OCI-LY1 (cell line): ENCODE data around the gene RPH3AL.

Experiments used
- H2AFZ ChIP-seq: fragments of 200-600 bp; sonication (generic), shearing (Covaris generic); 2 replicates; pipeline ENCODE4 v1.6.0; 2014; ENCODE audit warnings: antibody characterized with exemption, mild to moderate bottlenecking, low read length
- H3F3A ChIP-seq: fragments of 200-600 bp; sonication (generic), shearing (Covaris generic); 2 replicates; pipeline ENCODE4 v1.6.0; 2014; ENCODE audit warnings: mild to moderate bottlenecking, antibody characterized with exemption, low read length, moderate library complexity; ENCODE audit not compliant: insufficient read depth
- H3K27ac ChIP-seq: fragments of 200-600 bp; sonication (generic); 2 replicates; pipeline ENCODE4 v1.5.1; 2014; ENCODE audit warnings: low read length, mixed run types, mild to moderate bottlenecking, low read depth; ENCODE audit not compliant: poor library complexity, severe bottlenecking
- H3K27me3 ChIP-seq: fragments of 200-600 bp; sonication (generic); 2 replicates; pipeline ENCODE4 v1.6.0; 2014; ENCODE audit warnings: antibody characterized with exemption, mild to moderate bottlenecking, low read length, moderate library complexity; ENCODE audit not compliant: insufficient read depth
- H3K36me3 ChIP-seq: fragments of 200-600 bp; sonication (generic); 2 replicates; pipeline ENCODE4 v1.6.1; 2014; ENCODE audit warnings: mild to moderate bottlenecking, antibody characterized with exemption, low read length, moderate library complexity, mixed read lengths; ENCODE audit not compliant: insufficient read depth
- H3K4me1 ChIP-seq: fragments of 200-600 bp; sonication (generic); 2 replicates; pipeline ENCODE4 v1.5.1; 2014; ENCODE audit warnings: mild to moderate bottlenecking, low read length, moderate library complexity; ENCODE audit not compliant: insufficient read depth, severe bottlenecking
- H3K4me2 ChIP-seq: fragments of 200-600 bp; sonication (generic), shearing (Covaris generic); 2 replicates; pipeline ENCODE4 v1.6.1; 2014; ENCODE audit warnings: low read length
- H3K4me3 ChIP-seq: fragments of 200-600 bp; sonication (generic); 2 replicates; pipeline ENCODE4 v1.5.1; 2014; ENCODE audit warnings: low read length, low read depth, mild to moderate bottlenecking, mixed read lengths; ENCODE audit not compliant: poor library complexity, severe bottlenecking
- H3K79me2 ChIP-seq: fragments of 200-600 bp; shearing (Covaris generic); 2 replicates; pipeline ENCODE4 v1.6.1; 2016; ENCODE audit warnings: mixed run types, low read length, mixed read lengths; ENCODE audit not compliant: insufficient read depth
- H3K9ac ChIP-seq: fragments of 200-600 bp; sonication (generic), shearing (Covaris generic); 2 replicates; pipeline ENCODE4 v1.6.1; 2014; ENCODE audit warnings: mild to moderate bottlenecking, low read length, mixed read lengths
- H3K9me2 ChIP-seq: fragments of 200-600 bp; sonication (generic), shearing (Covaris generic); 2 replicates; pipeline ENCODE4 v1.6.1; 2014; ENCODE audit warnings: low read depth, mild to moderate bottlenecking, low read length, mixed read lengths
- H3K9me3 ChIP-seq: fragments of 200-600 bp; shearing (Covaris generic); 2 replicates; pipeline ENCODE4 v1.6.1; 2014; ENCODE audit warnings: low read length, mixed read lengths
- H4K20me1 ChIP-seq: fragments of 200-600 bp; sonication (generic), shearing (Covaris generic); 2 replicates; pipeline ENCODE4 v1.6.0; 2016; ENCODE audit warnings: mild to moderate bottlenecking, low read length; ENCODE audit not compliant: insufficient read depth
- EZH2 ChIP-seq: fragments of 200-600 bp; sonication (generic), shearing (Covaris generic); IDR thresholded peaks from 2 replicates; pipeline ENCODE4 v1.8.0; 2017; ENCODE audit warnings: borderline replicate concordance, mixed run types, mild to moderate bottlenecking, antibody characterized with exemption, low read length, moderate library complexity, mixed read lengths
- TF ChIP-seq, protein P1 (sequence below): fragments of 200-600 bp; sonication (generic), shearing (Covaris generic); IDR thresholded peaks from 2 replicates; pipeline ENCODE4 v1.5.1; 2017; ENCODE audit warnings: mild to moderate bottlenecking, antibody characterized with exemption, low read length, moderate library complexity, mixed read lengths

The RPH3AL gene

DNA sequence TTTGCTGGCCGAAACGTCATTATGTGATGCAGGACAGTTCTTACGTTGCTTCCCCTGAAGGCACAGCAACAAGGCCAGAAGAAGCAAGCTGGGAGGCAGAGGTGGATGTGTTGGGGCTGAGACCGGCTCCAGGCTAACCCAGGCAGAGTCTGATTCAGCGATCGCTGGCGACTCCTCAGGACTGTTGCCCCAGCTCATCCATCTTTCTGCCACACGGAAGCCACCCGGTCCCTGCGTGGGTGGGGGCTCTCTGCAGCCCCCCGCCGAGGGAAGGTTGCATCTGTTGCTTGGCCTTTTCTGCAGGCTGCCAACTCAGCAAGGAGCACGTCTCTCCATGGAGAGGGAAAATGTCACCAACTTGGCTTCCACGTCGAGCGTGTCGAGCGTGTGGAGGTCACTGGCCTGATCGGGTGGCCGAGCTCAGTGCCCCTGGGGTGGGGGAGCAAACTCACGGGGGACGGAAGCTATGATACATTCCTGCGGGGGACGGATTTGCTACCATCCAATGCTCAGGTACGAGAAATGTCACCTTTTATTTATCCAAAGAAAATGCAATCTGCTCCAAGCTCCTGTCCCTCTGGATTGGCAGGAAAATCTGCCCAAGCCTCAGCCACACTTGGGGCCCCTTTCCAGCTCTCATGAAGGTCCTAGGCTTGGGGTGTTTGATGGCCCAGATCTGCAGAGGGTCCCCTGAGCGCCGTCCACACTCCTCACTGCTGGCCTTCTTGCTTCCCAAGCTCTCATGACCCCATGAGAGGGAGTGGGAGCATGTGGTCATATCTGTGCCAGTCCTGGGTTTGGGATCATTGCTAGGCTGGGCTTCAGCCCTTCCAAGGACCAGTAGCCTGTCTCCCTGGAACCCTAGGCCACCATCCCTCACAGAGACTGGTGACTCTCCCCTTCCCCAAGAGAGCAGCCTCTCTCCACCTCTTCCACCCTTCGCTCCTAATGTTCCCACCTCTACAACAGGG, 69.4 kb downstream of the RPH3AL start:
- H4K20me1 ChIP-seq = no peaks in the 10 kb centered on the region
- H3K36me3 ChIP-seq = no peaks in the 10 kb centered on the region
- H3K27ac ChIP-seq = no peak overlapping the region
- H3K79me2 ChIP-seq = no peaks in the 10 kb centered on the region
- H3K9me3 ChIP-seq = no peaks in the 10 kb centered on the region
- no peaks in the 10 kb centered on the region for H3K9me2 ChIP-seq
- H3K4me1 ChIP-seq = no peaks in the 10 kb centered on the region
- no peaks in the 10 kb centered on the region for H3F3A ChIP-seq
- H2AFZ ChIP-seq = no peak overlapping the region
- H3K9ac ChIP-seq = no peak overlapping the region
- TF ChIP-seq, protein P1, sequence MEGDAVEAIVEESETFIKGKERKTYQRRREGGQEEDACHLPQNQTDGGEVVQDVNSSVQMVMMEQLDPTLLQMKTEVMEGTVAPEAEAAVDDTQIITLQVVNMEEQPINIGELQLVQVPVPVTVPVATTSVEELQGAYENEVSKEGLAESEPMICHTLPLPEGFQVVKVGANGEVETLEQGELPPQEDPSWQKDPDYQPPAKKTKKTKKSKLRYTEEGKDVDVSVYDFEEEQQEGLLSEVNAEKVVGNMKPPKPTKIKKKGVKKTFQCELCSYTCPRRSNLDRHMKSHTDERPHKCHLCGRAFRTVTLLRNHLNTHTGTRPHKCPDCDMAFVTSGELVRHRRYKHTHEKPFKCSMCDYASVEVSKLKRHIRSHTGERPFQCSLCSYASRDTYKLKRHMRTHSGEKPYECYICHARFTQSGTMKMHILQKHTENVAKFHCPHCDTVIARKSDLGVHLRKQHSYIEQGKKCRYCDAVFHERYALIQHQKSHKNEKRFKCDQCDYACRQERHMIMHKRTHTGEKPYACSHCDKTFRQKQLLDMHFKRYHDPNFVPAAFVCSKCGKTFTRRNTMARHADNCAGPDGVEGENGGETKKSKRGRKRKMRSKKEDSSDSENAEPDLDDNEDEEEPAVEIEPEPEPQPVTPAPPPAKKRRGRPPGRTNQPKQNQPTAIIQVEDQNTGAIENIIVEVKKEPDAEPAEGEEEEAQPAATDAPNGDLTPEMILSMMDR = no peak
- TF ChIP-seq EZH2 = no peak
- no peak overlapping the region for H3K4me3 ChIP-seq
- no peak overlapping the region for H3K4me2 ChIP-seq
- peaks cover 8% of the 10 kb centered on the region; the same call in 1 of the 2 replicates for H3K27me3 ChIP-seq

DNA sequence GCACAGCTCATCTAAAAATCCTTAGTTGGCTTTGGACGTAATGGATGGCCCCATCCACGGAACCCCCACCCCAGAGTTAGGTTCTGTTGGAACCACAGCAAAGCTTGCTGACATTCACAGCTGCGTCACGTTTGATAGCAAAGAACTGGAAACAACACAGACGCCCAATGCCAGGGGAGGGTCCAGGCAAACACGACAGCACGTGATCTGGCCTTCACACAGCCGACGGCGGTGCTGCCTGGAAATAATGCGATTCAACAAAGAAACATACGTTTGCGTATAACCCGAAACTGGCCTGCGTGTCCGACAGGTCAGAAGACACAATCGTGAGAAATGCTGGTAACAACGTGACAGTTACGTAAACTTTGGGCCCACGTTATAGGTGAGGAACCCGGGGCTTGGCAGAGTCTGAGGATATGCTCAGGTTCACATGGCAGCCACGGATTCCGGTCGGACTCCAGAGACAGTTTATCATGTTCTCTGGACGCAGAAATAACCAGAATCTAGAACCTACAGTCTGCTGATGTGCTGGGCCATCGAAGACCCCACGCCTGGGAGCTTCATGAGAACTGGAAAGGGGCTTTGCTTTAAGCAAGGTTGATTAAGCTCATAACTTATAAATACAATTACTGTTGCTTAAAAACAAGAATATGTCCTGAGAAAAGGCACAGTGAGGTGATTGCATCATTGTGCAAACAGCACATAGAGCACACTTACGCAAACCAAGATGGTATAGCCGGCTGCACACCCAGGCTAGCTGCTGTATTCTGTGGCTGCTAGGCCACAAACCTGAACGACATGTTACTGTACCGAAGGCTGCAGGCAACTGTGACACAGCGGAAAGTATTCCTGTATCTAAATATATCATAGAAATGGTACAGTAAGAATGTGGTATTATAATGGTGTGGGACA, 70.4 kb downstream of the RPH3AL start:
- H2AFZ ChIP-seq = no peak overlapping the region
- no peak for TF ChIP-seq EZH2
- TF ChIP-seq, protein P1 = no peak
- H4K20me1 ChIP-seq = no peaks in the 10 kb centered on the region
- H3K36me3 ChIP-seq = no peaks in the 10 kb centered on the region
- H3K79me2 ChIP-seq = no peaks in the 10 kb centered on the region
- no peak overlapping the region for H3K27ac ChIP-seq
- H3K9ac ChIP-seq = no peak overlapping the region
- no peaks in the 10 kb centered on the region for H3K9me2 ChIP-seq
- no peak overlapping the region for H3K4me3 ChIP-seq
- no peak overlapping the region for H3K4me2 ChIP-seq
- no peaks in the 10 kb centered on the region for H3F3A ChIP-seq
- no peaks in the 10 kb centered on the region for H3K9me3 ChIP-seq
- no peaks in the 10 kb centered on the region for H3K4me1 ChIP-seq
- peaks cover 8% of the 10 kb centered on the region; the same call in 1 of the 2 replicates for H3K27me3 ChIP-seq

DNA sequence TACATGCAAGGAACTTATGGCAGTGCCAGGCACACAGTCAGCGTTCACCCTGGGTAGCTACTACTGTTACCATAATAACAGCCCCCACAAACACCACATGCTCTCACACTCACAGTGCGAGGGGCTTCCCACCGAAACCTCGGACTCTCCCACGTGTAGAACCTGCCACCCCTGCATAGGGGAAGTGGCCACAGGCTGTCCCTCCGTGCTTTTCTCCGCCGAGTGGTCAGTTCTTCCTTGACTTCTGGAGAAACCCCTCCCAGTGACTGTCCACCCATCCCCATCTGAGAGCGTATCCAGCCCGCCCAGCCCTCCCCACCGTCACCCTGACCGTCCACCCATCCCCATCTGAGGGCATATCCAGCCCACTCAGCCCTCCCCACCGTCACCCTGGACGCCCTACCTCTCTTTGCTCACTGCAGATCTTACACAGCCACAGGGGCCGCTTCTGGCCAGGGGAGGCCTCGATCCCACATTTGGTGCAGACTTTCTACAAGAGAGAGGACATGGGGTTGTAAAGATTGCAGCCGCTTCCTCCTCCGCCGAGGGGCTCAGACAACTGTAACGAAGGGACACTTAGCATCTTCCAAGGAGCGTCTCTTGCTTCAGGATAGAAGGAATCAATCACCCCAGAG, 71.1 kb downstream of the RPH3AL start:
- Histone ChIP-seq H3K9me3 (no peaks in the 10 kb centered on the region), H3K27ac (no peak overlapping the region), H2AFZ (no peak overlapping the region), H3K4me2 (no peak overlapping the region), H3K27me3 (peaks cover 8% of the 10 kb centered on the region; the same call in 1 of the 2 replicates), H3K36me3 (no peaks in the 10 kb centered on the region; the same call in 1 of the 2 replicates), H3K4me1 (no peaks in the 10 kb centered on the region), H3K9me2 (no peaks in the 10 kb centered on the region), H4K20me1 (no peaks in the 10 kb centered on the region), H3F3A (no peaks in the 10 kb centered on the region), H3K4me3 (no peak overlapping the region), H3K79me2 (no peaks in the 10 kb centered on the region), H3K9ac (no peak overlapping the region)
- no peak for TF ChIP-seq EZH2
- TF ChIP-seq, protein P1 = no peak
